Omental fat pad (tissue), 4 donors: ENCODE results near the gene SPTBN1. TPM values are rescaled to one million over a fixed set of nuclear protein-coding genes. Genes with fewer than 3 reads are reported as not detected.
"Not testable (repeated sequence)": the region's sequence is repeated elsewhere in the genome, so short reads cannot be mapped to it uniquely, and the experiment has no call there.

Source experiments
- ATAC-seq: fragments of 150-250 bp; one replicate; pipeline ENCODE4 v1.9.1; 2016; ENCODE audit warnings: mild to moderate bottlenecking, moderate library complexity; ENCODE audit not compliant: low FRiP score
- DNase-seq: peaks from one replicate; pipeline ENCODE4 v3.0.0-alpha.2; 2019; ENCODE audit warnings: low spot score
- total RNA-seq, 4 donors: library from RNA; depleted of rRNA; stranded (reverse); fragments of >200 nt; gene quantifications; one replicate each; pipeline ENCODE4 v1.1.0, GENCODE V29; 2016
- TF ChIP-seq, protein P1 (sequence below), 3 donors: fragments of 450-650 bp; IDR thresholded peaks; one replicate each; pipeline ENCODE4 v1.5.1; 2016 to 2017; ENCODE audit warnings: antibody characterized with exemption in 3 of 3, mild to moderate bottlenecking in 3 of 3, moderate library complexity in 2 of 3

Gene SPTBN1
- total RNA-seq, 4 donors from 2014 or later, result 681 to 1,046 (median 964) TPM

GRCh38 chr2:54691445-54692135 is 235.5 kb downstream of the SPTBN1 start:
- no peak for DNase-seq
- ATAC-seq, result no peak
- TF ChIP-seq, protein P1, sequence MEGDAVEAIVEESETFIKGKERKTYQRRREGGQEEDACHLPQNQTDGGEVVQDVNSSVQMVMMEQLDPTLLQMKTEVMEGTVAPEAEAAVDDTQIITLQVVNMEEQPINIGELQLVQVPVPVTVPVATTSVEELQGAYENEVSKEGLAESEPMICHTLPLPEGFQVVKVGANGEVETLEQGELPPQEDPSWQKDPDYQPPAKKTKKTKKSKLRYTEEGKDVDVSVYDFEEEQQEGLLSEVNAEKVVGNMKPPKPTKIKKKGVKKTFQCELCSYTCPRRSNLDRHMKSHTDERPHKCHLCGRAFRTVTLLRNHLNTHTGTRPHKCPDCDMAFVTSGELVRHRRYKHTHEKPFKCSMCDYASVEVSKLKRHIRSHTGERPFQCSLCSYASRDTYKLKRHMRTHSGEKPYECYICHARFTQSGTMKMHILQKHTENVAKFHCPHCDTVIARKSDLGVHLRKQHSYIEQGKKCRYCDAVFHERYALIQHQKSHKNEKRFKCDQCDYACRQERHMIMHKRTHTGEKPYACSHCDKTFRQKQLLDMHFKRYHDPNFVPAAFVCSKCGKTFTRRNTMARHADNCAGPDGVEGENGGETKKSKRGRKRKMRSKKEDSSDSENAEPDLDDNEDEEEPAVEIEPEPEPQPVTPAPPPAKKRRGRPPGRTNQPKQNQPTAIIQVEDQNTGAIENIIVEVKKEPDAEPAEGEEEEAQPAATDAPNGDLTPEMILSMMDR (IDR thresholded peaks at IDR 0.05), result no peak

- DNase-seq (no peak), ATAC-seq (no peak)
- TF ChIP-seq, protein P1 (IDR thresholded peaks at IDR 0.05), result no peak
These were observed 236.4 kb downstream of the SPTBN1 start for GRCh38 chr2:54692556-54692955.

DNA sequence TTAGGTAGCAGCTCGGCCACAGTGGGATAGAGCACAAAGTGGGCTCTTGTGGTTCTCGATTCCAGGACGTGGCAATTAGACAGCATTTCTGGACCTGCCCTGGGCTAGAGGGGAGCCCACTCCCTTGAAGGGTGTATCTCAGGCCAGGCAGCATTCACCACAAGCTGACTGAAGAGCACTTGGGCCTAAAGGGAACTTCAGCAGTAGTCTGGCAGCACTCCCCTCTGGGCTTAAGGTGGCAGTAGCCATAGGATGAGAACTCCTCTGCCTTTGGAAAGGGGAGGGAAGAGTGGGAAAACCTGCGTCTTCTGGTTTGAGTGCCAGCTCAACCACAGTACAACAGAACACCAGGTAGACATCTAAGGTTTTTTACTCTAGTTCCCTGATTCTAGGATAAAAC is 239.3 kb downstream of the SPTBN1 start:
- TF ChIP-seq, protein P1 (IDR thresholded peaks at IDR 0.05), result no peak
- no peak for DNase-seq
- ATAC-seq, result no peak

DNA sequence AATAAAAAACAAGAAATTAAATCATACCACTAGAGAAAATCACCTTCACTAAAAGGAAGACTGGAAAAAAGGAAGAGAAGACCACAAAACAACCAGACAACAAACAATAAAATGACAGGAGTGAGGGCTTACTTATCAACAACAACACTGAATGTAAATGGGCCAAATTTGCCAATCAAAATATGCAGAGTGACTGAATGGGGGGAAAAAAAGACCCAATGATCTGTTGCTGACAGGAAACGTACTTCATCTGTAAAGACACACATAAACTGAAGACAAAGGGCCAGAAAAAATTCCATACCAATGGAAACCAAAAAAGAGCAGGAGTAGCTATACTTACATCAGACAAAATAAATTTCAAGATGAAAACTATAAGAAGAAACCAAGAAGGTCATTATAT is 241.8 kb downstream of the SPTBN1 start:
- ATAC-seq (no peak), DNase-seq (no peak)
- TF ChIP-seq, protein P1 (IDR thresholded peaks at IDR 0.05), result no peak

- not testable (repeated sequence) for ATAC-seq, DNase-seq
These were observed 242.8 kb downstream of the SPTBN1 start for GRCh38 chr2:54698926-54699325.

DNA sequence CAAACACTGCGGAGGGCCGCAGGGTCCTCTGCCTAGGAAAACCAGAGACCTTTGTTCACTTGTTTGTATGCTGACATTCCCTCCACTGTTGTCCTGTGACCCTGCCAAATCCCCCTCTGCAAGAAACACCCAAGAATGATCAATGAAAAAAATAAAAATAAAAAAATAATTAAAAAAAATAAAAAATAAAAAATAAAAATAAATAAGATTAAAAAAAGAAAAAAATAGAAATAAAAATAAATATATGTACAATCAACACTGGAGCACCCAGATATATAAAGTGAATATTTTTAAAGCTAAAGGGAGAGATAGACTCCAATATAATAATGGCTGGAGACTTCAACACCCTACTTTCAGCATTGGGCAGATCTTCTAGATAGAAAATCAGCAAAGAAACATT is 243.5 kb downstream of the SPTBN1 start:
- no peak for DNase-seq
- TF ChIP-seq, protein P1 (IDR thresholded peaks at IDR 0.05), result no peak
- ATAC-seq, result no peak

GRCh38 chr2:54701029-54701428 is 244.9 kb downstream of the SPTBN1 start:
- TF ChIP-seq, protein P1 (IDR thresholded peaks at IDR 0.05), result no peak
- DNase-seq, result no peak
- ATAC-seq, result no peak
